ENCODE results near the gene KLHL14.

The KLHL14 gene

DNA sequence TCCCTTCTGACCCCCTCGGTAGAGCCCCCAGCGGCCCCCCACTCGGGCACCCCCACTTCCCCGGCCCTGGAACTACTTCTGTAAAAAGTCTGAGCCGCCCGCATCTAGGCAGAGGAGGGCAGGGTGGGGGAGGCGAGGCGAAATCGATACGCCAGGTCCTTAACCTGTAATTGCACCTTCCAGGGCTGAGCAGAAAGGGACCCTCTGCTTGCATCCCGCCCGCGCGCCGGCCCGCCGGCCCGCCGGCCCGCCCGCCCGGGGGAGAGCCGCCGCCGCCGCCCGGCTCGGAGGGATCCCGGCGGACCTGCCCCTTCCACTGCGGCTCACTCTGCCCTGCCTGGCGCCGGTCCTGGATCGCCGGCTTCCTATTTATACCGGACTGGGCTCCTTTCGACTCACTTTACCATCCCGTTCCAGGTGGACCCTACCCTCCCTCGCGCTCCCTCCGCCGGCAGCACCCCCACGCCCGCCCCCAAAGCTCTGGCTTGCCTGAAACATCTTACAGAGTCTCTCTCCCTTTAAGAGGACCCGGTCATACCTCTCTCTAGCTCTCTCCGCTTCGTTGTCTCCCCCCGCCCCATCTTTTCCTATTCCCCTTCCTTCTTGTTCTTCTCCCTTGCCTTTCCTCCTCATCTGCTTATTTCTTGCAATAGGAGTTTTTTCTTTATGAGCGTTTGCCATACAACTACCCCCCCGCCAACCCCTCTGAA, 797 bp downstream of the KLHL14 start:
- ChIA-PET CTCF (interaction anchor here (1.1 kb wide), 1 partner anchor 18 kb away, joined by 3 read pairs; no protein-coding TSS in a partner anchor), POLR2A (interaction anchor here (0.7 to 2.4 kb wide), 7 partner anchors 9 to 302 kb away, joined by 3 to 13 read pairs (median 3); partner anchors contain the start of gene GAREM1)
- no peak for TF ChIP-seq ELF4 (IDR thresholded peaks at IDR 0.05)
- no peak for TF ChIP-seq FOXK2 (IDR thresholded peaks at IDR 0.05)
- peak; percentile 20; the same call in 1 of the 2 replicates for TF ChIP-seq L3MBTL2 (conservative IDR thresholded peaks at IDR 0.05)
- 0 out of 2 replicates have a peak, but pooled peaks have one; percentile 10 for TF ChIP-seq LEF1 (IDR thresholded peaks at IDR 0.05; ENCODE audit: borderline replicate concordance)
- 0 out of 2 replicates have a peak, but pooled peaks have one; percentile 45 for TF ChIP-seq FOXM1 (IDR thresholded peaks at IDR 0.05; ENCODE audit: borderline replicate concordance)
- peak; percentile 76 for DNase-seq (ENCODE audit: extremely low spot score)

DNA sequence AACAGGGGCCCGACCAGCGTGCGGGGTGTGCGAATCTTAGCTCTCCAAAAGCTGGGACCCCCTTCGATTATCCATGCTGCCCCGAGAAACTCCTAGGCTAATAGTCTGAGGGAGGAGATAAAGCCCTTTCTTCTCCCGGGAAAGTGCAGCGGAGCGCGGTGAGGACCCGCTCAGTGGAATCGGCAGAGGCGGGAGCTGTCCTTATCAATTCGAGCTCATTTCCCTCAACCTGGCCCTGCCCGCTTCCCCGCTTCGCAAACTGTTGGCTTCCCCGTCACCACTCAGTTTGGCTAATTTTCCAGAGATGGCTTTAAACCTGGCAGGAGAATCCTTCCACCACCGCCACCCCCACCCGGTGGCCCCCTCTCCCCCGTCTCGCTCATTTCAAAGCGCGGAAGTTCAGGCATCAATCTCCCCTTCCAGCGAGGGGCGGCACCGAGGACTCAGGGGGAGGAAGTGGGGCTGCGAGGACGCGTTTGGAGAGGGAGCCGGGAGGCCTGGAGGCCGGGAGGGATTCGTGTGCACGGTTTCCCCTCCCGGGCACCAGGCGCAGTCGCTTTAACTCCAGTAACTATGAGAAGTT, 1.6 kb downstream of the KLHL14 start:
- DNase-seq (ENCODE audit: extremely low spot score) = peak; percentile 82
- POLR2A ChIA-PET = interaction anchor here (0.5 to 2.4 kb wide), 16 partner anchors 8 to 301 kb away, joined by 3 to 13 read pairs (median 4); partner anchors contain the start of gene GAREM1
- TF ChIP-seq ELF4 (IDR thresholded peaks at IDR 0.05) (0 out of 2 replicates have a peak, but pooled peaks have one; percentile 8), L3MBTL2 (conservative IDR thresholded peaks at IDR 0.05) (peak; percentile 65), NFRKB (IDR thresholded peaks at IDR 0.05) (no peak), PKNOX1 (IDR thresholded peaks at IDR 0.05) (peak; percentile 39), TARDBP (IDR thresholded peaks at IDR 0.05) (no peak)
- CTCF ChIA-PET = interaction anchor here (1.4 kb wide), 1 partner anchor 150 kb away, joined by 3 read pairs; no protein-coding TSS in a partner anchor

GRCh38 chr18:32770666-32771168, 2.1 kb downstream of the KLHL14 start:
- ChIA-PET CTCF (interaction anchor here (1.4 kb wide), 1 partner anchor 151 kb away, joined by 3 read pairs; no protein-coding TSS in a partner anchor), POLR2A (interaction anchor here (0.5 to 2.4 kb wide), 15 partner anchors 13 to 300 kb away, joined by 3 to 13 read pairs (median 4); partner anchors contain the start of gene GAREM1)
- TF ChIP-seq FOXM1 (IDR thresholded peaks at IDR 0.05; ENCODE audit: borderline replicate concordance) (no peak), FOXA1 (IDR thresholded peaks at IDR 0.05) (no peak), L3MBTL2 (conservative IDR thresholded peaks at IDR 0.05) (no peak), ZNF384 (IDR thresholded peaks at IDR 0.05) (no peak), FOXK2 (IDR thresholded peaks at IDR 0.05) (no peak), ARNT (IDR thresholded peaks at IDR 0.05) (no peak), LEF1 (IDR thresholded peaks at IDR 0.05; ENCODE audit: borderline replicate concordance) (no peak), SP1 (IDR thresholded peaks at IDR 0.05) (no peak)
- DNase-seq (ENCODE audit: extremely low spot score) = no peak

- CTCF ChIA-PET = interaction anchor here (1.2 to 1.4 kb wide), 2 partner anchors 56 to 151 kb away, joined by 3 read pairs; no protein-coding TSS in a partner anchor
- TF ChIP-seq FOXK2 (IDR thresholded peaks at IDR 0.05) (no peak), FOXM1 (IDR thresholded peaks at IDR 0.05; ENCODE audit: borderline replicate concordance) (no peak), BHLHE40 (IDR thresholded peaks at IDR 0.05; ENCODE audit: borderline replicate concordance) (no peak), NFRKB (IDR thresholded peaks at IDR 0.05) (no peak), TARDBP (IDR thresholded peaks at IDR 0.05) (no peak), ARNT (IDR thresholded peaks at IDR 0.05) (no peak), HDGF (IDR thresholded peaks at IDR 0.05; ENCODE audit: borderline replicate concordance) (no peak), ELF4 (IDR thresholded peaks at IDR 0.05) (no peak), SUZ12 (IDR thresholded peaks at IDR 0.05) (no peak)
- POLR2A ChIA-PET = interaction anchor here (0.9 to 2.4 kb wide), 4 partner anchors 17 to 152 kb away, joined by 4 to 13 read pairs (median 4); no protein-coding TSS in a partner anchor
- DNase-seq (ENCODE audit: extremely low spot score) = no peak
Observed at GRCh38 chr18:32770054-32770665, 2.7 kb downstream of the KLHL14 start.

- TF ChIP-seq FOXM1 (IDR thresholded peaks at IDR 0.05; ENCODE audit: borderline replicate concordance) = no peak
- no peak for TF ChIP-seq FOXA1 (IDR thresholded peaks at IDR 0.05)
- TF ChIP-seq LEF1 (IDR thresholded peaks at IDR 0.05; ENCODE audit: borderline replicate concordance) = no peak
- TF ChIP-seq ELF4 (IDR thresholded peaks at IDR 0.05) = no peak
- TF ChIP-seq BHLHE40 (IDR thresholded peaks at IDR 0.05; ENCODE audit: borderline replicate concordance) = no peak
- no peak for TF ChIP-seq NFRKB (IDR thresholded peaks at IDR 0.05)
- TF ChIP-seq HDGF (IDR thresholded peaks at IDR 0.05; ENCODE audit: borderline replicate concordance) = no peak
- TF ChIP-seq ARNT (IDR thresholded peaks at IDR 0.05) = no peak
- TF ChIP-seq CTBP1 (IDR thresholded peaks at IDR 0.05; ENCODE audit: borderline replicate concordance) = no peak
- TF ChIP-seq PKNOX1 (IDR thresholded peaks at IDR 0.05) = no peak
- no peak for TF ChIP-seq FOXK2 (IDR thresholded peaks at IDR 0.05)
- TF ChIP-seq L3MBTL2 (conservative IDR thresholded peaks at IDR 0.05) = no peak
- TF ChIP-seq SP1 (IDR thresholded peaks at IDR 0.05) = no peak
- no peak for TF ChIP-seq TARDBP (IDR thresholded peaks at IDR 0.05)
- no peak for TF ChIP-seq ZNF384 (IDR thresholded peaks at IDR 0.05)
- POLR2A ChIA-PET = interaction anchor here (1.8 kb wide), 1 partner anchor 29 kb away, joined by 4 read pairs; no protein-coding TSS in a partner anchor
- no peak for DNase-seq (ENCODE audit: extremely low spot score)
- CTCF ChIA-PET = interaction anchor here (1.2 kb wide), 1 partner anchor 55 kb away, joined by 3 read pairs; no protein-coding TSS in a partner anchor
Observed at GRCh38 chr18:32769586-32770053, 3.2 kb downstream of the KLHL14 start.

DNA sequence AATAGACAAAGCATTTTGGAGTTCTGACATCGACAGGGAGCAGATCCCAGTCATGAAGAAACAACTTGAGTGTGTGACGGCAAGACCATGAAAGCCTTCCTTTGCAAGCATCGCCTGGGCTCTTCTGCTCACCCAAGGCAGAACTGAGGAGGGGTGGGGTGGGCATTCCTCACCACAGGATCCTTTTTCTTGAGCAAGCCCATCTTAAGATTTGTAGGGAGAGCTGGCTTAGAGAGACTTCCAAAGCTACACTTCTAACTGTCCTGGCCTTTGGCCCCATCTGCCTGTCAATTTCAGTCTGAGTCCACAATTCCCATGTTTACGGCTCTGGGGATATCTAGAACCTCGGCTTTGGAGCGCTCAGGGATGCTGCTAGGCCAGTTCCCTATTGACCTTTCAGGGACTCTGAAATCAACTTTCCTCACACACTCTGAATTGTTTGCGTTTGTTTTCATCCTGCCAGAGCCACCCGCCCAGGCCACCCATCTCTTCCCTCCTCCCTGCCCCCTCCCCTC, 3.7 kb downstream of the KLHL14 start:
- CTCF ChIA-PET = interaction anchor here (1.2 kb wide), 1 partner anchor 55 kb away, joined by 3 read pairs; no protein-coding TSS in a partner anchor
- POLR2A ChIA-PET = no interaction called here
- DNase-seq (ENCODE audit: extremely low spot score) = no peak
- TF ChIP-seq CTBP1 (IDR thresholded peaks at IDR 0.05; ENCODE audit: borderline replicate concordance) = no peak
- no peak for TF ChIP-seq NFRKB (IDR thresholded peaks at IDR 0.05)
- TF ChIP-seq FOXK2 (IDR thresholded peaks at IDR 0.05) = no peak
- no peak for TF ChIP-seq TARDBP (IDR thresholded peaks at IDR 0.05)

All from HEK293T (cell line).